ENCODE results near the gene S1PR3. TPM values are rescaled to one million over a fixed set of nuclear protein-coding genes. Genes with fewer than 3 reads are reported as not detected.

The S1PR3 gene
- total RNA-seq, 4 donors from 2014 or later: 1.9 to 6.7 (median 4.3) TPM

- TF ChIP-seq POLR2A (IDR thresholded peaks at IDR 0.05) (no peak), CTCF (IDR thresholded peaks at IDR 0.05) (no peak)
- DNase-seq: no peak
- Histone ChIP-seq H3K4me1 (no peaks in the 10 kb centered on the region), H3K27me3 (no peaks in the 10 kb centered on the region), H3K27ac (no peak overlapping the region), H3K4me3 (no peak overlapping the region), H3K36me3 (no peaks in the 10 kb centered on the region), H3K9me3 (no peaks in the 10 kb centered on the region)
Measured at GRCh38 chr9:89052470-89053097, 61.3 kb downstream of the S1PR3 start.

DNA sequence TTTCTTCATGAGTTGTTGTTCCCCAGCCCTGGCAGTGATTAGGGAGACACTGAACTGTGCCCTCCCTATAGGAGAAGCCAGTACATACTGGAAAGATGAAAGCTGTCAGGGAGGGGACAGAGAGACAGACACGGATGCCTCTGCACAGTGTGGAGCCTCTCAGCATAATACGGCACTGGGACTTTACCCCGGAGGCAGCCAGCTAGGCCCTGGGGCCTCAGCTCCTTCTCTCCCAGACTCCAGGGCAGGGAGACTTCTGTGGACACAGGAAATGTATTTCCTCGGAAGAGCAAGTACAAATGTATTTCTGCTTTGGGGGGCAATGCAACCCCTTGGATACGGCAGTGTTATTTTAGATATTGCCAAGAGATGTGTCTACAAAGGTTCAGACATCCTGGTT, 62.0 kb downstream of the S1PR3 start:
- TF ChIP-seq POLR2A (IDR thresholded peaks at IDR 0.05) (no peak), CTCF (IDR thresholded peaks at IDR 0.05) (no peak)
- Histone ChIP-seq H3K4me3 (no peak overlapping the region), H3K36me3 (no peaks in the 10 kb centered on the region), H3K27ac (no peak overlapping the region), H3K9me3 (no peaks in the 10 kb centered on the region), H3K27me3 (no peaks in the 10 kb centered on the region), H3K4me1 (no peaks in the 10 kb centered on the region)
- DNase-seq: no peak

Other genes with a start within 250 kb of the S1PR3 start
- gene SHC3, start 187.3 kb downstream of the S1PR3 start, total RNA-seq: 1 to 10 TPM in 3 of 4 donors, under 1 TPM in 1; 0.88 to 5.0 (median 2.2) TPM

All from Peyer's patch (tissue), 4 donors.